GM23338 (cell line): ENCODE results near the gene FKBP6. TPM values are rescaled to one million over a fixed set of nuclear protein-coding genes. Genes with fewer than 3 reads are reported as not detected.
A peak's percentile ranks its signal among the peaks of the same experiment; 100 is the strongest.

ENCODE experiments used
- ATAC-seq: fragments of 200-7000 bp; cut with Tn5 transposase; 3 replicates; pipeline ENCODE4 v1.9.1; 2020
- DNase-seq: peaks from one replicate; pipeline ENCODE4 v3.0.0-alpha.2; 2015; ENCODE audit warnings: low spot score
- H2AFZ ChIP-seq: fragments of 200-600 bp; sonication (generic); 2 replicates; pipeline ENCODE4 v1.8.0; 2016; ENCODE audit warnings: antibody characterized with exemption, mild to moderate bottlenecking, moderate library complexity
- H3F3A ChIP-seq: fragments of 200-600 bp; sonication (generic); replicated peaks from 2 replicates; pipeline ENCODE4 v1.8.0; 2017; ENCODE audit warnings: antibody characterized with exemption, mixed run types, low read depth
- H3K27ac ChIP-seq: fragments of 200-600 bp; sonication (generic); 2 replicates; pipeline ENCODE4 v1.6.1; 2016; ENCODE audit warnings: low read depth
- H3K27me3 ChIP-seq: fragments of 200-600 bp; sonication (generic); 2 replicates; pipeline ENCODE4 v1.8.0; 2016; ENCODE audit warnings: mild to moderate bottlenecking, mixed run types, moderate library complexity; ENCODE audit not compliant: insufficient read depth
- H3K36me3 ChIP-seq: fragments of 200-600 bp; sonication (generic); 2 replicates; pipeline ENCODE4 v1.8.0; 2016; ENCODE audit warnings: mild to moderate bottlenecking; ENCODE audit not compliant: insufficient read depth
- H3K4me1 ChIP-seq: fragments of 200-600 bp; sonication (generic); 2 replicates; pipeline ENCODE4 v1.8.0; 2016; ENCODE audit warnings: mild to moderate bottlenecking, moderate library complexity; ENCODE audit not compliant: insufficient read depth
- H3K4me2 ChIP-seq: fragments of 200-600 bp; sonication (generic); 2 replicates; pipeline ENCODE4 v1.7.1; 2017; ENCODE audit warnings: mixed run types
- H3K4me3 ChIP-seq: fragments of 200-600 bp; sonication (generic); 2 replicates; pipeline ENCODE4 v1.6.1; 2016; ENCODE audit warnings: mixed run types
- H3K79me2 ChIP-seq: fragments of 200-600 bp; sonication (generic); replicated peaks from 2 replicates; pipeline ENCODE4 v1.8.0; 2017; ENCODE audit warnings: mild to moderate bottlenecking; ENCODE audit not compliant: insufficient read depth
- H3K9me2 ChIP-seq: fragments of 200-600 bp; sonication (generic); 2 replicates; pipeline ENCODE4 v1.8.0; 2017; ENCODE audit not compliant: insufficient read depth
- H4K20me1 ChIP-seq: fragments of 200-600 bp; sonication (generic); replicated peaks from 2 replicates; pipeline ENCODE4 v1.8.0; 2017; ENCODE audit warnings: mild to moderate bottlenecking; ENCODE audit not compliant: insufficient read depth
- H3K27ac Mint-ChIP-seq: 2 replicates; pipeline ENCODE4 v1.8.0; 2020; ENCODE audit warnings: inconsistent platforms, mild to moderate bottlenecking, moderate library complexity, mixed read lengths
- H3K27me3 Mint-ChIP-seq: 3 replicates; pipeline ENCODE4 v1.8.0; 2022; ENCODE audit warnings: low read depth, mild to moderate bottlenecking, moderate library complexity, mixed read lengths, inconsistent platforms; ENCODE audit not compliant: insufficient read depth, poor library complexity
- H3K36me3 Mint-ChIP-seq: 3 replicates; pipeline ENCODE4 v1.8.0; 2021; ENCODE audit warnings: low read depth, mild to moderate bottlenecking, inconsistent platforms, moderate library complexity, mixed read lengths
- H3K4me1 Mint-ChIP-seq: 3 replicates; pipeline ENCODE4 v1.8.0; 2020; ENCODE audit warnings: mild to moderate bottlenecking, inconsistent platforms, mixed read lengths
- H3K4me3 Mint-ChIP-seq: 3 replicates; pipeline ENCODE4 v1.8.0; 2021; ENCODE audit warnings: moderate library complexity, mild to moderate bottlenecking, inconsistent platforms, mixed read lengths
- H3K9me3 Mint-ChIP-seq: 3 replicates; pipeline ENCODE4 v1.8.0; 2020; ENCODE audit warnings: moderate library complexity, mild to moderate bottlenecking, inconsistent platforms, mixed read lengths
- EZH2 ChIP-seq: fragments of 200-600 bp; sonication (generic); IDR thresholded peaks from one replicate; pipeline ENCODE4 v1.8.0; 2017; ENCODE audit warnings: antibody characterized with exemption, mild to moderate bottlenecking, low read depth; ENCODE audit not compliant: unreplicated experiment
- JUNB ChIP-seq: IDR thresholded peaks from one replicate; pipeline ENCODE4 v1.6.1; 2016; ENCODE audit warnings: antibody characterized with exemption; ENCODE audit not compliant: unreplicated experiment
- POLR2AphosphoS5 ChIP-seq: IDR thresholded peaks from 2 replicates; pipeline ENCODE4 v1.6.1; 2016; ENCODE audit warnings: antibody characterized with exemption, low read depth
- STAT1 ChIP-seq: IDR thresholded peaks from one replicate; pipeline ENCODE4 v1.6.1; 2016; ENCODE audit warnings: antibody characterized with exemption; ENCODE audit not compliant: unreplicated experiment
- ZNF114 ChIP-seq: fragments of 250-450 bp; sonication (Bioruptor Pico); IDR thresholded peaks from 2 replicates; pipeline ENCODE4 v1.5.0; 2020; ENCODE audit warnings: mild to moderate bottlenecking, moderate library complexity
- ZNF462 ChIP-seq: fragments of 250-450 bp; sonication (Bioruptor Pico); IDR thresholded peaks from 2 replicates; pipeline ENCODE4 v1.5.0; 2020; ENCODE audit warnings: mild to moderate bottlenecking, moderate library complexity
- polyA plus RNA-seq: library from polyadenylated mRNA; unstranded; fragments of >200 nt; fragmentation: Nextera tagmentation; extraction: Ambion mirVana; gene quantifications from 2 replicates; pipeline ENCODE4 v1.2.1, GENCODE V29; 2016
- total RNA-seq: library from RNA; depleted of rRNA; stranded (reverse); fragments of >200 nt; shearing (Covaris generic); gene quantifications from 2 replicates; pipeline ENCODE4 v1.2.3, GENCODE V29; 2014
- TF ChIP-seq, protein P1 (sequence below): IDR thresholded peaks from 2 replicates; pipeline ENCODE4 v1.6.1; 2016; ENCODE audit warnings: antibody characterized with exemption

FKBP6 gene
- total and polyA plus RNA-seq, 2 experiments from 2014 or later: 0.15 TPM; not detected in 1

- Histone ChIP-seq H3K4me1 (peaks cover 3% of the 10 kb centered on the region; the same call in 1 of the 2 replicates), H4K20me1 (no peaks in the 10 kb centered on the region), H3K79me2 (no peaks in the 10 kb centered on the region), H2AFZ (peak overlapping the region; percentile 56; the same call in 1 of the 2 replicates), H3K27ac (no peak overlapping the region), H3K4me3 (no peak overlapping the region), H3F3A (no peaks in the 10 kb centered on the region), H3K27me3 (no peaks in the 10 kb centered on the region), H3K4me2 (no peak overlapping the region), H3K9me2 (no peaks in the 10 kb centered on the region), H3K36me3 (no peaks in the 10 kb centered on the region)
- DNase-seq: no peak
- Mint-ChIP-seq H3K27me3 (peaks cover 6% of the 10 kb centered on the region), H3K4me1 (peaks cover 32% of the 10 kb centered on the region), H3K9me3 (no peaks in the 10 kb centered on the region), H3K27ac (0 out of 2 replicates have a peak overlapping the region, but pooled peaks have one; percentile 18), H3K4me3 (no peak overlapping the region), H3K36me3 (no peaks in the 10 kb centered on the region)
- ATAC-seq: no peak; the same call in 2 of the 3 replicates
- TF ChIP-seq JUNB (no peak), EZH2 (no peak), ZNF114 (CRISPR knock-in tag) (no peak)
Measured at GRCh38 chr7:73345951-73346350, 18.0 kb downstream of the FKBP6 start.

DNA sequence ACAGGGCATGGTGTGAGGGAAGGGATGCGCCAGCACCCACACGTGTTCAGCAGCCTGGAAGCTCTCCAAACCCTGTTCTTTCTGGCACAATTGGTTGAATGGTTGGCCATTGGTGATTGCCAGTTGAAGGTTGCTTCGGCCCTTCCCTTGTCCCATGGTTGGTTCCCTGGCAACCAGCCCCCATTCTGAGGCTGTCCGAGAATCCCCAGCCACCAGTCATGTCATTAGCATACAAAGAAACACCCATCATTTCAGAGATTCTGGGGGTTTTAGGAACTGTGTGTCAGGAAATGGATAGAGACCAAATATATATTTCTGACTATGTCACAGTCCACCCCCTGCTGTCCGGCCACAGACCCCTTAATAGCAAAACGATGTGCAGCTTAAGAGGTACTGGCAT, 21.8 kb downstream of the FKBP6 start:
- no peak for TF ChIP-seq ZNF462 (CRISPR knock-in tag)
- TF ChIP-seq STAT1: no peak
- TF ChIP-seq, protein P1, sequence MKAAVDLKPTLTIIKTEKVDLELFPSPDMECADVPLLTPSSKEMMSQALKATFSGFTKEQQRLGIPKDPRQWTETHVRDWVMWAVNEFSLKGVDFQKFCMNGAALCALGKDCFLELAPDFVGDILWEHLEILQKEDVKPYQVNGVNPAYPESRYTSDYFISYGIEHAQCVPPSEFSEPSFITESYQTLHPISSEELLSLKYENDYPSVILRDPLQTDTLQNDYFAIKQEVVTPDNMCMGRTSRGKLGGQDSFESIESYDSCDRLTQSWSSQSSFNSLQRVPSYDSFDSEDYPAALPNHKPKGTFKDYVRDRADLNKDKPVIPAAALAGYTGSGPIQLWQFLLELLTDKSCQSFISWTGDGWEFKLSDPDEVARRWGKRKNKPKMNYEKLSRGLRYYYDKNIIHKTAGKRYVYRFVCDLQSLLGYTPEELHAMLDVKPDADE: no peak
- no peak for TF ChIP-seq POLR2AphosphoS5
- DNase-seq (no peak), ATAC-seq (no peak)
- Histone ChIP-seq H3K27ac (no peak overlapping the region), H3K79me2 (no peaks in the 10 kb centered on the region), H3K36me3 (no peaks in the 10 kb centered on the region), H4K20me1 (no peaks in the 10 kb centered on the region), H3K9me2 (no peaks in the 10 kb centered on the region), H3K4me1 (no peaks in the 10 kb centered on the region), H3K27me3 (no peaks in the 10 kb centered on the region), H3K4me2 (no peak overlapping the region), H3F3A (no peaks in the 10 kb centered on the region), H3K4me3 (no peak overlapping the region), H2AFZ (0 out of 2 replicates have a peak overlapping the region, but pooled peaks have one; percentile 29)
- Mint-ChIP-seq H3K4me1 (peaks cover 20% of the 10 kb centered on the region), H3K9me3 (peaks cover 8% of the 10 kb centered on the region), H3K27ac (no peak overlapping the region), H3K4me3 (no peak overlapping the region), H3K27me3 (peaks cover 6% of the 10 kb centered on the region), H3K36me3 (peaks cover 3% of the 10 kb centered on the region; the same call in 2 of the 3 replicates)
